ENCODE measurements around the gene CORO2A.

CORO2A gene

DNA sequence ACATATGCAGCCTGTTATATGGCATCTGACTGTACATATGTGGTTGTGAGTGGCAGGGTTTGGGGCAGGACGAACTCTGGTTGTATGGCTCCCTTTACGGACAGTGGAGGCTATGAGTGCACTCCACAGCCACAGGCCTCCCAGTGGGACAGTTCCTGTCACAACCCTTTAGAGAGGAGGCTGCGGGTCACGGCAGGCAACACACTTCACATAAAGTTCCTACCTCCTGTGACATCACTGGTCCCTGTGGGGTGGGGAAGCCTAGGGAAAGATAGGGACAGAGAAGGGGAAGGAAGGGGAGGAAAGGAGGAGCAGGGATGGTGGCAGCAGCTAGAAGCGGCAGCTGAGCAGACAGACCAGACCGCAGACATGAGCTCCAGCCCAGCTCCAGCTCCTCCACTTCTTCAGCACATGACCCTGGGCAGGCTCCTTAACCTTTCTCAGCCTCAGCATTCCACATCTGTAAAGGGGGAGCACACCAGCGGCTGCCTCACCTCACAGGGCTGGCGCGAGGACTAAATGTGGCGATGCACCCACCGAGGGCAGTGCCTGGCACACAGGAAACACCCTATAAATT, 27.4 kb upstream of the CORO2A start:
- in situ Hi-C loops (cut with HindIII; ENCODE audit: low sequenced_read_pairs): no loop called here

DNA sequence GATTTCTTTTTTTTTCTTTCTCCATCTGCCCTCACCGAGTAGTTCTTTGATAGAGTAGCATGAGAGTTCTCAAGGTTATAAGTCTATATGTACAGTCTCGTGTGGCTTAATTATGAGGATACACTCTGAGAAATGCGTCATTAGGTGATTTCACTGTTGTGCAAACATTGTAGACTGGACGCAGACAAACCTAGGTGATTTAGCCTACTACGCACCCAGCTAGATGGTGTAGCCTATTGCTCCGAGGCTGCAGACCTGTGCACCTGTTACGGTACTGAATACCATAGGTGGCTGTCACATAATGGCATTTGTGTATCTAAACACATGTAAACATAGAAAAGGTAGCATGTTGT, 26.9 kb upstream of the CORO2A start:
- in situ Hi-C loops (cut with HindIII; ENCODE audit: low sequenced_read_pairs): no loop called here

DNA sequence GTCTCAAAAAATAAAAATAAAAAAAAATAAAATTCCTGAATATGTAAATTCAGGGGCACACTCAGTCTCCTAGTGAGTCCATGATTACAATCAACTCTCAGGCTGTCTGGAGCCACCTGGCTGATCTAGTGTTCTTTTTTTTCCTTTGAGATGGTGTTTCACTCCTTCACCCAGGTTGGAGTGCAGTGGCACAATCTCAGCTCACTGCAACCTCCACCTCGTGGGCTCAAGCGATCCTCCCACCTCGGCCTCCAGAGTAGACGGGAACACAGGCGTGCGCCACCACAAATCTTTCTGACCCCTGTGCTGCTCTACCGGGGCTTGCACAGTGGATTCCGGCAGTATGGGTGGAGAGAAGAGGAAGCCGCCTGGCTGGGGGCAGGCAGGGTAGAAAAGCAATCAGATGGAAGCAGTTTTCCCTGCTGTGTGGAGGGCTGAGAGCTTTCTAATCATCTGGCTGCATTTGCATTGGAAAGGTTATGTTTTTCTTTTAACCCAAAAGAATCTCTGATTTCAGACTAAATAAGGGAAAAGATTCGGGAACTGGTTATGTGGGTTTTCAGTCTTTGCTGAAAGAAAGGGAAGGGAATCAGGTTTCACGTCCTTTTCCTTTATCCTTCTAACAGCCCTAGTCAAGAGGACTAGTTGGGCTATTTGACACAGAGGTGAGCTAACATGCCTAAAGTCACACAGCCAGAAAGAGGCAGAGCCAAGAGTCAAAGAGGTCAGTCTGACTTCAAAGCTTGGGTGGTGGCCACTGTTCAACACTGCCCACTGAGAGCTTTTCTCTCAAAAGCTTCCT, 26.3 kb upstream of the CORO2A start:
- in situ Hi-C loops (cut with HindIII; ENCODE audit: low sequenced_read_pairs): no loop called here

DNA sequence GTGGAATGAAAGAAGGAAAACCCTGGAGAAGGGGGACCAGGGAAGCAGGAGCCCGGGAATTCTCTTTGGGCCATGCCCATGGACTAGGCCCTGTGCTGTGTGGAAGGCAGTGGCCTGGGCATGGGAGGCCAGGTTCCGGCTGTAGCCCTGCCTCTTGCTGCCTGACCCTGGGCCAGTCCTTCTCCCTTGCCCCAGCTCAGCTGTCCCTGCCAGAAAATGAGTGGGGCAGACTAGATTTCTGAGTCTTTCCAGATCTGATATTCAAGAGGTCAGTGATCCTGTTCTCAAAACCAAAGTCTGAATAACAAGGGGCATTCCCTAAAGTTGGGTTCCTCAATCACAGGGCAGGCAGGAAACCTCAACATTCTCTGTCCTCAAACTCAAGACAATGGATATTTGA, 24.8 kb upstream of the CORO2A start:
- in situ Hi-C loops (cut with HindIII; ENCODE audit: low sequenced_read_pairs): no loop called here

DNA sequence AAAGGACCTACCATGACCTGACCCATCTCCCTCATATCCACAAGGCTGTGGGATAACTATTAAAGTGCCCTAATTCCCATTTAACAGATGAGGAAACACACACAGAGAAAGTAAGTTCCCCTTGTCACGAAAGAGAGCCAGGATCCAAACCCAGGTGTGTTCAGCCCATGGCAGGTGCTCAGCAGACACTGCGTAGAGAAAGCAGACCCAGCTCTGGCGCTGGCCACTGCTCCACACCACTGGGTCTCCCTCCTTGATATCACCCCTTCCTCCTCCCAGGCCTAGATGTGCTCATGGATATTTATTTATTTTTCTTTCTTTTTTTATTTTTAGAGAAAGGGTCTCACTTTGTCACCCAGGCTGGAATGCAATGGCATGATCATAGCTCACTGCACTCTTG, 24.0 kb upstream of the CORO2A start:
- in situ Hi-C loops (cut with HindIII; ENCODE audit: low sequenced_read_pairs): no loop called here

DNA sequence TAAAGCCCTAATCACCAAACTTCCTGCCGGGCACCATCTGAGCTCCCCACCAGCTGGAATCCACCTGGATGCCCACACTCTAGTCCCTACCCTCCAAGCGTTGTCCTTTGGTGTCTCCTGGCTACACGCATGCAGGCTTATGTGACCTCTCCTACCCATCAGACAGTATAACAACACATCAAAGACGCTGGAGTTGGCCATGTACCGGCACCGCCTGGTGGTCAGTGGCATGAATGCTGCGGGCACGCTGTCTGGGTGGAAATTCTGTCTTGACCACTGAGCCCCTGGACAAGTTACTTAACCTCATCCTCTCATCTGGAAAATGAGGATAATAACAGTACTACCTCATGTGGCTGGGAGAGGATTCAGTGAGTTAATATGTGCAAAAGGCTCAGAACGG, 23.4 kb upstream of the CORO2A start:
- in situ Hi-C loops (cut with HindIII; ENCODE audit: low sequenced_read_pairs): no loop called here

DNA sequence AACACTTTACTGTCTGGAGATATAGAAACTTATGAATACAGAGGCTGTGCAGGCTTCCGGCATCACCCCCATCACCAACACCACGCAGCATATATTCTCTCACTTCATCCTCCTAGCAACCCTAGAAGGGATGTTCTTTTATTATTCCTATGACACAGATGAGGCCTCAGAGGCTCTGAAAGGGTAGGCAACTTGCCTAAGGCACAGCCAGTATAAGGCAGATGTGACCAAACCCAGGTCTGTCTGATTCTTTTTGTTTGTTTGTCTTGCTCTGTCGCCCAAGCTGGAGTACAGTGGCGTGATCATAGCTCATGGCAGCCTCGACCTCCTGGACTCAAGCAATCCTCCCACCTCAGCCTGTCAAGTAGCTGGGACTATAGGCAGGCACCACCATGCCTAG, 22.8 kb upstream of the CORO2A start:
- in situ Hi-C loops (cut with HindIII; ENCODE audit: low sequenced_read_pairs): no loop called here

DNA sequence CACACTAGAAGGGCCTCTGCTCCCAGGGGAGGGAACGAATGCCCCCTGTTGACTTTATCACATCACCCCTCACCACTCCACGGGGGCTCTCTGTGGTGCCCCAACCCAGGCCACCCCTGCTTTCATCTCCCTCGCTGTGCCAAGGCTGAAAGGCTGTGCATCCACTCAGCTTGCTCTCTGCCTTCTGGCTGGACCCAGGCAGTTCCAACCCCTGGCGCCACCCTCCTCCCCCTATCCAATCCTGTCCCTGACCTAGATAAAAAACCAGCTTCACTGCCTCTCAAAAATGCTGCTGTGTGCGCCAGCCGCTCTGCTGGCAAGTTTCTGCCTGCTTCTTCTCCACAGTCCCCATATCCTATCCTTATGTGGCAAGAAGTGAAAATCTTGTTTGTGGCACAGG, 22.4 kb upstream of the CORO2A start:
- in situ Hi-C loops (cut with HindIII; ENCODE audit: low sequenced_read_pairs): no loop called here

DNA sequence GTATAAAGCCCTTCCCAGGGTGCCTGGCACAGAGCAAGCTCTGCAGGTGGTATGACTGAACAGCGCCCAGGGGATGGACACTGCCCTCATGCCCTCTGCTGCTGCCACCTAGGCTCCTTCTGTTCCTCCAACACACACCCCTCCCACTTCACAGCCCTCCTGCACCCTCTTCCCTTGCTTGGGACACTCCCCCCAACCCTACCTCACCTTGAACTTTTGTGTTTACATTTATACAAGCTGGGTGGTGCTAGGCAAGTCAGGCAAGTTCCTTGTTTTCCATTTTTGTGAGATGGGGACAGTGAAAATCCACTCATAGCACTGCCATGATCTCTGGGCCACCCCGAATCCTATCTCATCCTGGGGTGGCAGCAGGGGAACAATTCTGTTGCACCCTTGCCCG, 18.8 kb upstream of the CORO2A start:
- in situ Hi-C loops (cut with HindIII; ENCODE audit: low sequenced_read_pairs): no loop called here

DNA sequence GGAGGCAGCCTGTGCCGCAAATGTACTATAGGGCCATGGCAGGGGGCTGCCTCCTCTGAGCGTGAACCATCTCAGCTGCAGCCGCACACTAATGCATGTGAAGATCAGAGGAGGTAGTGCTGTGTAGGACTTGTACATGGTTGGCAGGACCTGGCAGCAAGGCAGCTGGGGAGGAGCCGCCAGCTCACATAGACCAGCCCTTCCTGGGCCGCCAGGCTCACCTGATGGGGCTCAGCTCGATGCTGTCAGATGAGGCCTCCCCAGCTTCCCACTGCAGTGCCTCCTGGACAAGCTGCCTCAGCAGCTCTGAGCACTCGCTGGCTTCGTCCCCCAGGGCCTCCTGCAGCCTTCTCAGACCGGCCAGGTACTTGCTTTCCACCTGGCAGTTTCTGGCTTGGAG, 18.0 kb upstream of the CORO2A start:
- in situ Hi-C loops (cut with HindIII; ENCODE audit: low sequenced_read_pairs): no loop called here

DNA sequence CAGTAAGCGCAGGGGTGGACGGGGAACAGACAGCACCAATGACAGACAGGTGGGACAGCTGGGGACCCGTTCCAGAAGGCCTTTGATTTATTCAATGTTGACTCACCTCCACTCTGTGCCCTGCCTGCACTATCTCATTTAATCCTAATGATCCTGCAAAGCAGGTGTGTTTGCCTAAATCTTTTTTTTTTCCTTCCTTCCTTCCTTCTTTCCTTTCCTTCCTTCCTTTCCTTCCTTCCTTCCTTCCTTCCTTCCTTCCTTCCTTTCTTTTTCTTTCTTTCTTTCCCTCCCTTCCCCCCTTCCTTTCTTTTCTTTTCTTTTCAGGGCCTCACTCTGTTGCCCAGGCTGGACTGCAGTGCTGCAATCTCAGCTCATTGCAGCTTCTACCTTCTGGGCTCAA, 17.1 kb upstream of the CORO2A start:
- in situ Hi-C loops (cut with HindIII; ENCODE audit: low sequenced_read_pairs): loop anchor here (5.0 kb wide), 1 partner anchor 73 kb away; no protein-coding TSS in a partner anchor

DNA sequence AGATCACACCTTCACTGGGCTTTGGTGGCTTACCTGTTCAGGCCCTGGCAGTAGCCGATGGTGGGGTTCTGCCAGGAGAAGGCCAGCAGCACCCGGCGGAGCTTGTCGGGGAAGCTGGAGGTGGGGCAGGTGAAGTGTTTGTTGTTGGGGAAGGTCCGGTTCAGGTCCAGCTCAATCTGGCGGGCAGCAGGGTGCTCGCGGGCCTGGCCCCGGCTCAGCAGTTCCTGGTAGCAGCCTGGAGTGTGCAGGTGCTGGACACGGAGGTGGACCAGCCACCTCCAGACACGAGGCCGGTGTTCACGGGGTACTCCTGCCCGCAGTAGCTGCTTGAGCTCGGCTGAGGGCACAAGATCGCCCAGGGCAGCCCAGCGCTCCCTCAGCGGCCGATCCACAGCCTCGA, 16.2 kb upstream of the CORO2A start:
- in situ Hi-C loops (cut with HindIII; ENCODE audit: low sequenced_read_pairs): loop anchor here (5.0 kb wide), 1 partner anchor 74 kb away; no protein-coding TSS in a partner anchor

DNA sequence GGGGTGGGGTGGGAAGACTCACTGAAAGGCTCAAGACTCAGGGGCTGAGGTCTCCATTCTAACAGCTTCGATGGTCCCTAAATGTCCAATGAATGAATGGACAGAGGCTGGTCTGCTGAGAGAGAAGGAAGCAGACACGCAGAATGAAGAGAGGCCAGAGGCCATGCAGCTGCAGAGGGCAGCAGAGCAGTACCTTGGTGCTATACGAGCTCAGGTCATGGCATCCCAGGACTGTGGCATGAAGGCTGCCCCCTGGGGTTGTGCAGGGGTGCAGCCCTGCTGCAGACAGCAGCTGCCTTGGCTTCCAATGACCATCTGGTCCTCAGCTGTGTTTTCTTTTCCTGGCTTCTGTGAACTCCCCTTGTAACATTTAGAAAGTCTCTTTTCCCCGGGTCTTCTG, 15.2 kb upstream of the CORO2A start:
- in situ Hi-C loops (cut with HindIII; ENCODE audit: low sequenced_read_pairs): loop anchor here (5.0 kb wide), 1 partner anchor 75 kb away; no protein-coding TSS in a partner anchor

DNA sequence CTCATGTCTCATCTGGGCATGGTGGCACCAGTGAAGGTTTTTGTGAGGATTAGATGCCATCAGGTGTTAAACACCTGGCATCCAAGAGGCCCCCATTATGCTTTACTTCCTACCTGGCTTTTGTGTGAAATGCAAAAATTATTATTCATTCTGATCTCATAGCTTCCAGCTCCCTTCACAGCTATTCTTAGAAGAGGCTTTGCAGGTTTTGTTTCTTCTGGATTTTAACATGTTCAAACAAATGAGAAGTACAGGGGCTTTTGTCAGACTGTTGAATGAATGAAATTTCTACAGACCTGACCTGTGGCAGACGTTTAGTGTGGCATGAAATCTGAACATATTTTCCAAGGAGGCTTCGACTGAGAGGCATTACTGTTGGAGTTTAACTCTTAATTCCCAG, 14.3 kb upstream of the CORO2A start:
- in situ Hi-C loops (cut with HindIII; ENCODE audit: low sequenced_read_pairs): loop anchor here (5.0 kb wide), 1 partner anchor 76 kb away; no protein-coding TSS in a partner anchor

DNA sequence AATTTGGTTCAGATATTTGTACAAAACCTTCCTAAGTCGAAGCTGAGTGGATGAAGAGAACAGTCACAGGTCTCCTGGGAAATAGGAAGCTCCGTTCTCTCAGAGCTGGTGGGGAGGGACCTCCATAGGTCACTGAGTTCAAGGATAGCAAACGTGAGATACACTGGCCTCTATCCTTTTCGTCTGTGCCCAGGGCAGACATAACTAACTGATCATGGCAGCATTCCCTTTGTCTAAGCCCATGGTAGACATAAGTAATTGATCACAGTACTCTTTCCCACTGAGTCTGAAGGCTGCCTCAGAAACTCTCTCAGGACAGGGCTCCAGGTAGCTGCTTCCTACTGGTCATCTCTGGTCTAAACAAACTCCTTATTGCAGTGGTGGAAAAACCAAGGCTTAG, 12.3 kb upstream of the CORO2A start:
- in situ Hi-C loops (cut with HindIII; ENCODE audit: low sequenced_read_pairs): loop anchor here (5.0 kb wide), 1 partner anchor 78 kb away; no protein-coding TSS in a partner anchor

DNA sequence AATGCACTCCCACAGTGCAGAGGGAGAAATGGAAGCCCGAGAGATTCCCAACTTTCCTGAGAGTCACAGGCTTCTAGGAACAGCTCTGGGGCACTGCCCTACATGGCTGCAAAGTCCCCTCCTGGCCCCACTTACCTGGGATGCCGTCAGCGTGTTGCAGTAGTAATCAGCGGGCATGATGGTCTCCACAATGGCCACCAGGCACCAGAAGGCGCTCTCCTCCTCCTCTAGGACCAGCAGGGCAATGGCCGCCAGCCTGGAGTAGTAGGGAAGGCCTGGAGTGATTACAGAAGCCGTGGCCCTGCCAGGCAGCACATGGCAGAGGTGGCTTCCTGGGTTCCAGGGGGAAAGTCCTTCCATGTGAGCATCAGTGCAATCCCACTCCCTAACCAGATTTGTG, 10.7 kb upstream of the CORO2A start:
- in situ Hi-C loops (cut with HindIII; ENCODE audit: low sequenced_read_pairs): no loop called here

DNA sequence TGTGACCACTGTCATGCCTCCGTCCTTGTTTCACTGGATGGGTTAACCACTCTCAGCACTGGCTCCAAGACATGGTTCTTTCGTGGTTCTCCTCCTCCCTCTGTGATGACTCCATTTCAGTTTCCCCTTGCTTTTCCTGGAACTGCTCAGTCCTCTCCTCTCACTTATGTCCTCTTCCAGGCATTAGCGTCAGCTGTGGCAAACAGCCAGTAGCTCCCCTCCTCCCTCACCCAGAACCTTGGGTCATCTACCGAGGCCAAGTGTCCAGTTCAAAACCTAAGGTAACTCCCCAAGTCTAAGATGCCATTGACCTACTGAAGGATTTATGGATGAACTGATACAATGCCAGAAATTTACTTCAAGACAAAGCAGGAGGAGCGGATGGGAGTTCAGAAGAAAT, 9.8 kb upstream of the CORO2A start:
- in situ Hi-C loops (cut with HindIII; ENCODE audit: low sequenced_read_pairs): no loop called here

DNA sequence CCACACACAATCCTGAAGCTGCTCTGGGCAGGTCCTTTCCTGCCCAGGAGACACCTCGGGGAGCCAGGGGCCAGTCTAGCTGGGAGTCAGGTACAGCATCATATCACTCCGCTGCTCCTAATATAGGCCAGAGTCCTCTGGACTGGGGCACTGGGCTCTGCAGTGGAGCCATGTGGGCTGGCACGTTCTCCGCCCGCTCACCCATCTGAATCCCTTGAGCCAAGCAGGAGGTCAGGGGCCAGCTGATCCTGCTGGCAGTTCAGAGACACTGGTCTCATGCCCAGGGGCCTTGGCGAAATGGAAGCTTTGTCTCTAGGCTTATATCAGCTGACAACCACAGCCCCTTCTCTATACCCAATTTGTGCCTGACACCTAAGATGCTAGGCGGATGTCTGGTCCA, 9.3 kb upstream of the CORO2A start:
- in situ Hi-C loops (cut with HindIII; ENCODE audit: low sequenced_read_pairs): no loop called here

DNA sequence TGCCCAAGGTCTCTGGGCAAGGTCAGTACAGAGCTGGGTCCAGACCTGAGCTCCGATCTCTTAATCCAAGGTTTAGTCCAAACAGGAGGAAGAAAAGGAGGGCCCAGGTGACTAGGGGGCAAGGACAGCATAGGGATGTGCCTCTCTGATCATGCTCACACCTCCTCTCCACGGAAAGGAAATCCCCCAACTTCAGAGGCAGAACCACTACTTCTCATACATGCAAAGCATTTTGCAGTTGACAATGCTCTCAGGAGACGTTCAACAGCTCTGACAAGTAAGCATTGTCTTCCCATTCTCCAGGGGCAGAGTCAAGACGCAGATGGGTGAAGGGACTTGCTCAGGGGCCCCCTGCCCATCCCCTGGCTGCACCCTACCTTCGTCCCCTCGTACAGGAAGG, 8.7 kb upstream of the CORO2A start:
- in situ Hi-C loops (cut with HindIII; ENCODE audit: low sequenced_read_pairs): no loop called here

DNA sequence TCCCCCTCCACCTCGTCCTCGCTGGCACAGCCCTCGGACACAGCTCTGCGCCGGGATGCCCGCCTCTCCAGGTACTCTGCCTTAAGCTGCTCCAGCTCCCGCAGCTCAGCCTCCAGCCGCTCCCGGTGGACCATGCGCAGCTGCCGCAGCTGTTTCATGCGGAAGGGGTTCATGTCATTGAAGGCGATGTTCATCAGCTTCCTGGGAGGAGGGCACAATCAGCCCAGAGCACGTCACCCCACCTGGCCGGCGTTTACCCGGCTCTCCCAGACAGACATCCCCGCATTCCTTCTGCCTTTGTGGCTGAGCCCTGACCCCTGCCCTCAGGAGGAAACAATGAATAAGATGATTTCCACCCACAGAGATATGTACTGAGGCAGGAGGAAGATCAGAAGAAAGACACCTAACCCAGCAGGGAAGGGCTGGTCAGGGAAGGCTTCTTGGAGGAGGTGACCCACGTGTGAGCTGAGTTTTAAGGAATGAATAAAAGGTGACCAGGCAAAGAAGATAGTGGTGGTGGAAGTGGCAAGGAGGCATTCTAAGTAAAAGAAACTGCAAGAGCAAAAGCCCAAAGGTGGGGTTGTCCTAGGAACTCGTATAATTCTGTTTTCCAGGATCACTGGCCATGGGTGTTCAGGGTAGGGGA, 7.1 kb upstream of the CORO2A start:
- in situ Hi-C loops (cut with HindIII; ENCODE audit: low sequenced_read_pairs): no loop called here

DNA sequence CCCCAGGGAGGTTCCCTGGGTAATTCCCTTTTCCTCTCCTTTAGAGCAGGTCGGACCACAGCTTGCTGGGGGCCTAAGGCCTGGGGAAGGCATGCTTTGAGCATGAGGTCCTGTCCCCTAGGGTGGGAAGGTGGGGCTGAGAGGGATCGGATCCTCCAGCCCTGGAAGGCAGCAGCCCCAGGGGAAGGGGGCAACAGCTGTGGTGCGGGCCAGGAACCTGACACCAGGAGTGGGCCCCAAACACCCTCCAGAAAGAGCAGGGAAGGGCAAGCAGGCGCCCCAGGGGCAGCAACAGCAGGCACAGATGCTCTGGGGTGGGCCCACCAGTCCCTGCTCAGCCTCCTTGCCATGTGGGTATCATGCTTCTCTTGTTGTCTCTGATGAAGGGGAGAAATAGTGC, 3.2 kb upstream of the CORO2A start:
- in situ Hi-C loops (cut with HindIII; ENCODE audit: low sequenced_read_pairs): no loop called here

DNA sequence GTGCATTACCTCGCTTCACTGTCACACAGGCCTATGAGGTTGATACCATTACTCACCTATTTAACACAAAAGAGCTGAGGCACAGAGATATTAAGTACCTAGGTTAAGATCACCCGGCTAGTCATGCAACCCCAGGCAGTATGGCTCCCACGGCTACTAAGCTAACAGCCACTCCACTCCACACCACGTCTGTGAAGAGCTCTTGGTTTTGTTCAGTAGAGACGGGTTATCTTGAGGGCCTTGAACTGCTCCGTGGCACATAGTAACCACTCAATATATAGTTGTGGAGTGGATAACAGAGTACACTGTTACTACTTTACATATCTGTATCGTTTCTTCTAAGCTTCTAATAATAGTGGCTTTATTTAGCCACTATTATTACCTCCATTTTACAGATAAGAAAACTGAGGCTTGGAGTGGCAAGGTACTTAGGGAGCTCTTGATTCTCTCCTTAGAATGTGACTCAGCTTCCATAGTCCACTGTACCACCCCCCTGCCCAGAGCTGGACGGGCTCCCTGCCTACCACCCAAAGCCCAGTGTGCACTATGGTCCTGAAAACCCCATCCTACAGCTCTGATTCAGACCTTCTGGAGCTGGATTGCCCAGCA, 1.0 kb upstream of the CORO2A start:
- in situ Hi-C loops (cut with HindIII; ENCODE audit: low sequenced_read_pairs): no loop called here

Data from endothelial cell of hepatic sinusoid (primary cell).